GM19351 (cell line): ENCODE measurements around the gene THOC1.

ENCODE experiments used
- ATAC-seq: cut with Tn5 transposase; IDR thresholded peaks from one replicate; pipeline ENCODE4 v1.9.1; 2021; ENCODE audit warnings: mild to moderate bottlenecking, moderate library complexity; ENCODE audit not compliant: unreplicated experiment

THOC1 gene

GRCh38 chr18:215448-216010 is 52.3 kb downstream of the THOC1 start:
- no peak for ATAC-seq

- no peak for ATAC-seq
Observed at GRCh38 chr18:213966-214365, 53.9 kb downstream of the THOC1 start.

GRCh38 chr18:213505-213904 is 54.3 kb downstream of the THOC1 start:
- no peak for ATAC-seq

GRCh38 chr18:212780-213179 is 55.1 kb downstream of the THOC1 start:
- no peak for ATAC-seq

- no peak for ATAC-seq
Observed at GRCh38 chr18:211582-211981, 56.3 kb downstream of the THOC1 start.

- ATAC-seq = no peak
Observed at GRCh38 chr18:210733-211132, 57.1 kb downstream of the THOC1 start.

GRCh38 chr18:210075-210474 is 57.8 kb downstream of the THOC1 start:
- no peak for ATAC-seq

GRCh38 chr18:199768-200167 is 68.1 kb downstream of the THOC1 start:
- ATAC-seq = no peak

GRCh38 chr18:199214-199613 is 68.6 kb downstream of the THOC1 start:
- ATAC-seq = no peak

GRCh38 chr18:195651-196050 is 72.2 kb downstream of the THOC1 start:
- no peak for ATAC-seq

- no peak for ATAC-seq
Observed at GRCh38 chr18:192801-193200, 75.0 kb downstream of the THOC1 start.

- ATAC-seq = no peak
Observed at GRCh38 chr18:191725-192124, 76.1 kb downstream of the THOC1 start.

GRCh38 chr18:189254-189653 is 78.6 kb downstream of the THOC1 start:
- ATAC-seq = no peak

- no peak for ATAC-seq
Observed at GRCh38 chr18:183769-184168, 84.1 kb downstream of the THOC1 start.

GRCh38 chr18:181711-182110 is 86.1 kb downstream of the THOC1 start:
- ATAC-seq = no peak

GRCh38 chr18:179499-179898 is 88.3 kb downstream of the THOC1 start:
- ATAC-seq = no peak

GRCh38 chr18:172361-172760 is 95.5 kb downstream of the THOC1 start:
- no peak for ATAC-seq
